GM19193 (cell line): ENCODE results near the gene GOLGA1.

Experiments used
- POLR2A ChIP-seq: IDR thresholded peaks from 4 replicates; pipeline ENCODE4 v1.6.1; 2011; ENCODE audit not compliant: insufficient read depth, insufficient read length; ENCODE audit errors: extremely low read depth

The GOLGA1 gene

GRCh38 chr9:124840300-124840833 is 100.5 kb downstream of the GOLGA1 start:
- no peak for TF ChIP-seq POLR2A

- TF ChIP-seq POLR2A = no peak
Observed at GRCh38 chr9:124839612-124840299, 101.1 kb downstream of the GOLGA1 start.

GRCh38 chr9:124835026-124835557 is 105.8 kb downstream of the GOLGA1 start:
- TF ChIP-seq POLR2A = no peak

GRCh38 chr9:124834591-124834990 is 106.3 kb downstream of the GOLGA1 start:
- no peak for TF ChIP-seq POLR2A

GRCh38 chr9:124831642-124832364 is 109.1 kb downstream of the GOLGA1 start:
- no peak for TF ChIP-seq POLR2A

- TF ChIP-seq POLR2A = no peak
Observed at GRCh38 chr9:124830593-124830992, 110.3 kb downstream of the GOLGA1 start.

- TF ChIP-seq POLR2A = no peak
Observed at GRCh38 chr9:124829334-124829669, 111.6 kb downstream of the GOLGA1 start.

- TF ChIP-seq POLR2A = no peak
Observed at GRCh38 chr9:124828489-124829333, 112.2 kb downstream of the GOLGA1 start.
